HG02840 (cell line): ENCODE data around the gene OTP.
"Not testable (repeated sequence)": the region's sequence is repeated elsewhere in the genome, so short reads cannot be mapped to it uniquely, and the experiment has no call there.

Experiments used
- ATAC-seq: cut with Tn5 transposase; IDR thresholded peaks from one replicate; pipeline ENCODE4 v1.9.1; 2021; ENCODE audit warnings: mild to moderate bottlenecking, moderate library complexity, moderate number of reproducible peaks; ENCODE audit not compliant: unreplicated experiment, low FRiP score

Gene OTP

GRCh38 chr5:77616920-77617319 is 21.6 kb downstream of the OTP start:
- no peak for ATAC-seq

- not testable (repeated sequence) for ATAC-seq
Measured at GRCh38 chr5:77608927-77609326, 29.6 kb downstream of the OTP start.

- no peak for ATAC-seq
Measured at GRCh38 chr5:77607324-77607723, 31.2 kb downstream of the OTP start.

GRCh38 chr5:77606279-77606678 is 32.2 kb downstream of the OTP start:
- ATAC-seq: no peak

- no peak for ATAC-seq
Measured at GRCh38 chr5:77599679-77600078, 38.8 kb downstream of the OTP start.

- ATAC-seq: no peak
Measured at GRCh38 chr5:77590347-77590746, 48.2 kb downstream of the OTP start.

GRCh38 chr5:77588175-77588574 is 50.3 kb downstream of the OTP start:
- no peak for ATAC-seq

- ATAC-seq: no peak
Measured at GRCh38 chr5:77586101-77586500, 52.4 kb downstream of the OTP start.

- not testable (repeated sequence) for ATAC-seq
Measured at GRCh38 chr5:77582143-77582542, 56.4 kb downstream of the OTP start.
